ENCODE measurements around the gene ARGLU1.

- TF ChIP-seq EZH2 (IDR thresholded peaks at IDR 0.05; ENCODE audit: borderline replicate concordance, low read depth, low read length, poor library complexity, severe bottlenecking): no peak
- no peak for TF ChIP-seq CTCF (conservative IDR thresholded peaks at IDR 0.05; ENCODE audit: low read depth, low read length)
These were observed 27.7 kb upstream of the ARGLU1 start for GRCh38 chr13:106595625-106596024.
